Ishikawa (cell line): Measurements from ENCODE around the gene SSTR3.

Experiments used
- CEBPB ChIP-seq: IDR thresholded peaks from 2 replicates; pipeline ENCODE4 v1.6.1; 2012
- CREB1 ChIP-seq: IDR thresholded peaks from 2 replicates; pipeline ENCODE4 v1.6.1; 2012; ENCODE audit warnings: low read depth
- EGR1 ChIP-seq: IDR thresholded peaks from 2 replicates; pipeline ENCODE4 v1.6.1; 2012
- EP300 ChIP-seq: IDR thresholded peaks from 2 replicates; pipeline ENCODE4 v1.6.1; 2012; ENCODE audit warnings: borderline replicate concordance
- FOXM1 ChIP-seq: IDR thresholded peaks from 2 replicates; pipeline ENCODE4 v1.6.1; 2012; ENCODE audit warnings: low read depth, borderline replicate concordance
- NFIC ChIP-seq: IDR thresholded peaks from 2 replicates; pipeline ENCODE4 v1.6.1; 2012
- RAD21 ChIP-seq: IDR thresholded peaks from 2 replicates; pipeline ENCODE4 v1.6.1; 2012; ENCODE audit warnings: low read depth
- TAF1 ChIP-seq: IDR thresholded peaks from 2 replicates; pipeline ENCODE4 v1.6.1; 2012; ENCODE audit warnings: low read depth, mild to moderate bottlenecking
- TCF12 ChIP-seq: IDR thresholded peaks from 2 replicates; pipeline ENCODE4 v1.6.1; 2012; ENCODE audit warnings: low read depth
- TEAD4 ChIP-seq: IDR thresholded peaks from 2 replicates; pipeline ENCODE4 v1.6.1; 2012
- YY1 ChIP-seq: IDR thresholded peaks from 2 replicates; pipeline ENCODE4 v1.6.1; 2012; ENCODE audit warnings: low read depth
- ZBTB7A ChIP-seq: IDR thresholded peaks from 2 replicates; pipeline ENCODE4 v1.6.1; 2012; ENCODE audit warnings: low read depth
- TF ChIP-seq, protein P1 (sequence below): IDR thresholded peaks from 2 replicates; pipeline ENCODE4 v1.6.1; 2012; ENCODE audit warnings: low read depth, mild to moderate bottlenecking
- TF ChIP-seq, protein P2 (sequence below): IDR thresholded peaks from 2 replicates; pipeline ENCODE4 v1.6.1; 2012
- TF ChIP-seq, protein P3 (sequence below): IDR thresholded peaks from 2 replicates; pipeline ENCODE4 v1.6.1; 2012

Gene SSTR3

DNA sequence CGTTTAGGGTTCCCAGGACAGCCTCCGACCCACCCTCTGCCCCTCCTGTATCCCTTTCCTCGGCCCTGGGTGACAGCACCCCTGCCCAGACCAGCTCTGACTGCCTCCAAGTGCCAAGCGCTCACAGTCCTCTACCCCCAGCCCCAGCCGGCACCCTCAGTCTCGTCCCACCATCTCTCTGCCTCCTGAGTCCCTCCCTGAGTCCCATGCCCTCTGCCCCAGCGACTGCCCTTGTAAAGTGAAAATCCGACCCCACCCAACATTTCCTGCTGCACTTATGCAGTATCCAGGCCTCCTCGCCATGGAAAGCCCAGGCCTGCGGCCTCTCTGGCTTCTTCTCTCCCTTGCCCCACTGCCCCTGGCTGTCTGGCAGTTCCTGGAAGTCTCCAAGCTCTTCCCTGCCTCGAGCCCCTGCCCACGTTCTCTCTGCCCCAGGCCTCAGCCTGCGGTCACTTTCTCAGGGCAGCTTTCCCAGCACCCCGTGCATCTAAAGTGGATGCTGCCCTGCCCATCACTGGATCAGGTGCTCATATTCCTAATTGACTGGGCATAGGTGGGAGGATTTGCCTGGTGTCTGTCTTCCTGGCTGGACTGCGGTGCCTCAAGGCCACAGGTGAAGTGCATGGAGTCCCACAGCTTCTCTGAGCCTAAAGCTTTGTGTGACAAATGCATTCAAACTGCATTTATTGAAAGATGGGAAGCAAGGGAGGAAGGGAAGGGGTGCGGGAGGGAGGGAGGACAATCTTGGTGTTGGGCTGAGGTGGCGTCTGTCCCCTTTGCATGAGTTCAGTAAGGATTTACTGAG, 44.9 kb downstream of the SSTR3 start:
- no peak for TF ChIP-seq EP300
- TF ChIP-seq TAF1 = no peak
- no peak for TF ChIP-seq CEBPB

DNA sequence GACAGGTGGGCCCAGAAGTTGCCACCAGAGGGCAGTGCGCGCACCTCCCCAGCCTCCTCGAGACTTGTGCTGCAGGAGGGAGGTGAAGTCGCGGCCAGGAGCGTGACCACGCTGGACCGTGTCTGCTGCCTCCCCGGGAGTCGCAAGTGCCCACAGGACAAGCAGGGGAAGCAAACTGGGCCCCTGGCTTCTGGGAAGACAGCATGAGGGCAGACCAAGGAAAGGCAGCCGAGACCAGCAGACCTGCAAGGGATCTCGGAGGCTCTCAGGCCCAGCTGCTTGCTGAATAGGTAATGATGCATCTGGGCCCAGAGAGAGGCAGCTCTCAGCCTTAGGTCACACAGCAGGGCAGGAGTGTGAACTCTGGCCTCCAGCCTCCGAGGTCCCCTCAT, 45.6 kb downstream of the SSTR3 start:
- TF ChIP-seq RAD21 = peak; percentile 91
- TF ChIP-seq, protein P1, sequence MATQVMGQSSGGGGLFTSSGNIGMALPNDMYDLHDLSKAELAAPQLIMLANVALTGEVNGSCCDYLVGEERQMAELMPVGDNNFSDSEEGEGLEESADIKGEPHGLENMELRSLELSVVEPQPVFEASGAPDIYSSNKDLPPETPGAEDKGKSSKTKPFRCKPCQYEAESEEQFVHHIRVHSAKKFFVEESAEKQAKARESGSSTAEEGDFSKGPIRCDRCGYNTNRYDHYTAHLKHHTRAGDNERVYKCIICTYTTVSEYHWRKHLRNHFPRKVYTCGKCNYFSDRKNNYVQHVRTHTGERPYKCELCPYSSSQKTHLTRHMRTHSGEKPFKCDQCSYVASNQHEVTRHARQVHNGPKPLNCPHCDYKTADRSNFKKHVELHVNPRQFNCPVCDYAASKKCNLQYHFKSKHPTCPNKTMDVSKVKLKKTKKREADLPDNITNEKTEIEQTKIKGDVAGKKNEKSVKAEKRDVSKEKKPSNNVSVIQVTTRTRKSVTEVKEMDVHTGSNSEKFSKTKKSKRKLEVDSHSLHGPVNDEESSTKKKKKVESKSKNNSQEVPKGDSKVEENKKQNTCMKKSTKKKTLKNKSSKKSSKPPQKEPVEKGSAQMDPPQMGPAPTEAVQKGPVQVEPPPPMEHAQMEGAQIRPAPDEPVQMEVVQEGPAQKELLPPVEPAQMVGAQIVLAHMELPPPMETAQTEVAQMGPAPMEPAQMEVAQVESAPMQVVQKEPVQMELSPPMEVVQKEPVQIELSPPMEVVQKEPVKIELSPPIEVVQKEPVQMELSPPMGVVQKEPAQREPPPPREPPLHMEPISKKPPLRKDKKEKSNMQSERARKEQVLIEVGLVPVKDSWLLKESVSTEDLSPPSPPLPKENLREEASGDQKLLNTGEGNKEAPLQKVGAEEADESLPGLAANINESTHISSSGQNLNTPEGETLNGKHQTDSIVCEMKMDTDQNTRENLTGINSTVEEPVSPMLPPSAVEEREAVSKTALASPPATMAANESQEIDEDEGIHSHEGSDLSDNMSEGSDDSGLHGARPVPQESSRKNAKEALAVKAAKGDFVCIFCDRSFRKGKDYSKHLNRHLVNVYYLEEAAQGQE = no peak
- TF ChIP-seq, protein P2, sequence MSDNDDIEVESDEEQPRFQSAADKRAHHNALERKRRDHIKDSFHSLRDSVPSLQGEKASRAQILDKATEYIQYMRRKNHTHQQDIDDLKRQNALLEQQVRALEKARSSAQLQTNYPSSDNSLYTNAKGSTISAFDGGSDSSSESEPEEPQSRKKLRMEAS = peak; percentile 70
- no peak for TF ChIP-seq EP300

DNA sequence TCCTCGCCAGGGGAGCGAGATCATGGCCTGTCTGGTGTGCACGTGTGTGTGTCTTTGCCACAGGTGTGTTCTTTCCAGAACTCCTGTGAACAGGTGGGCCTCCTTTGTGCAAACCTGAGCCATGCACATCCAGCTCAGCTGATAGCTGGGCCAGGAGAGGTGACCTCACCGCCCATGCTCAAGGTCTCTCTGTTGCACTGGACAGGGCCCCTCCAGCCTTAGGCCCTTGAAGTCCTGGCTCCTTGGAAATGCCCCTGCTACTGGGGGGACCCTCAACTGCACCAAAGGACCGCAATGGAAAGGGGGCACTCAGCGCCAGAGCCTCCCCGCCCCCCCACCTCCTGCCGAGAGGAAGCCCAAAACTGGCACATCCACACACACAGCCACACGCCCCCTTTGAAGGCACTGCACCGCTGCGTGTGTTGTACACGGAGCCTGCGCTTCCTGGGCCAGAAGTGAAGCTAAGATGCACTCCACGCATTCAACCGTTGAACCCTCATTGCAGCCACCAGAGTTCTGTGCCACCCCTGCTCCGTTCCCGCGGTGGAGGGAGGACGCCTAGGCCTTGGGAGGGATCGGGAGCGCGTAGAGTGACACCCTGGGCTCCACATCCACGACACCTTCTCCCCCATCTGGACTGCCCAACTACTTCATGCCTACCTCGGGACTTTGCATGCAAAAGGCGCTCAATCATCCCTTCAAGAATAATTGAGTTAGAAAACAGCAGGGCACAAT, 46.2 kb downstream of the SSTR3 start:
- TF ChIP-seq ZBTB7A (no peak), TCF12 (no peak), TAF1 (no peak), YY1 (no peak), CEBPB (no peak), FOXM1 (no peak), TEAD4 (no peak), CREB1 (no peak)
- TF ChIP-seq, protein P2 = no peak
- TF ChIP-seq, protein P3, sequence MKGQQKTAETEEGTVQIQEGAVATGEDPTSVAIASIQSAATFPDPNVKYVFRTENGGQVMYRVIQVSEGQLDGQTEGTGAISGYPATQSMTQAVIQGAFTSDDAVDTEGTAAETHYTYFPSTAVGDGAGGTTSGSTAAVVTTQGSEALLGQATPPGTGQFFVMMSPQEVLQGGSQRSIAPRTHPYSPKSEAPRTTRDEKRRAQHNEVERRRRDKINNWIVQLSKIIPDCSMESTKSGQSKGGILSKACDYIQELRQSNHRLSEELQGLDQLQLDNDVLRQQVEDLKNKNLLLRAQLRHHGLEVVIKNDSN = no peak
- TF ChIP-seq, protein P1 = no peak

DNA sequence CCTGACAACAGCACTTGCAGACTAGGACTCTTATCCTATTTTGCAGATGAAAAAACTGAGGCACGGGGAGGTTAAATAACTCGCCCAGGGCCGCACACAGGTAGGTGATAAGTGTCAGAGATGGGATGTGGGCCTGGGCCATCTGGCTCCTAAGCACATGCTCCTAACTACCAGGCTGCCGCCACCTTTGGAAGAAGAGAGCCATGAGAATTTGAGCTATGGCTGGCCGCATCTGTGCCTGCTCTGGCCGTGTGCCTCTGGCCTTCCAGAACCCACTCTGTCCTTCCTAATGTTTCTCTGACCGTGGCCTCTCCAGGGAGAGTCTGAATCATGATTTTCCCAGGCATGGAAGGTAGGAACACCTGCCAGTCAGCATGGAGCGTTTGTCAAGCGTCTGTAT, 47.2 kb downstream of the SSTR3 start:
- TF ChIP-seq, protein P2 = no peak
- TF ChIP-seq TEAD4 (no peak), FOXM1 (no peak), YY1 (no peak), RAD21 (no peak), CREB1 (no peak), EGR1 (no peak), NFIC (no peak), CEBPB (no peak), ZBTB7A (no peak), TCF12 (no peak), TAF1 (no peak)
- TF ChIP-seq, protein P3 = no peak
- TF ChIP-seq, protein P1 = no peak
